HG02973 (cell line): ENCODE results near the gene SLC9B1.
A peak's percentile ranks its signal among the peaks of the same experiment; 100 is the strongest.
"Not testable (repeated sequence)": the region's sequence is repeated elsewhere in the genome, so short reads cannot be mapped to it uniquely, and the experiment has no call there.

Experiments used
- ATAC-seq: cut with Tn5 transposase; IDR thresholded peaks from one replicate; pipeline ENCODE4 v1.9.1; 2021; ENCODE audit warnings: moderate library complexity; ENCODE audit not compliant: unreplicated experiment

SLC9B1 gene

DNA sequence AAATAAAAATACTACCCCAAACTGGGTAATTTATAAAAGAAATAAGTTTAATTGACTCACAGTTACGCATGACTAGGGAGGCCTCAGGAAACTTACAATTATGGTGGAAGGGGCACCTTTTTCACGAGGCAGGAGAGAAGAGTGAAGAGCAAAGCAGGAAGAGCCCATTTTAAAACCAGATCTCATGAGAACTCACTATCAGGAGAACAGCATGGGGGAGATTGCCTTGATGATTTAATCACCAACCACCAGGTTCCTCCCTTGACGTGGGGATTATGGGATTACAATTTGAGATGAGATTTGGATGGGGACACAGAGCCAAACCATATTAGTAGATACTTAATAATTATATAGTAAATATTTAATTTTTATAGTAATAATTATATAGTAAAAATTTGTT, 140.6 kb downstream of the SLC9B1 start:
- ATAC-seq = no peak

DNA sequence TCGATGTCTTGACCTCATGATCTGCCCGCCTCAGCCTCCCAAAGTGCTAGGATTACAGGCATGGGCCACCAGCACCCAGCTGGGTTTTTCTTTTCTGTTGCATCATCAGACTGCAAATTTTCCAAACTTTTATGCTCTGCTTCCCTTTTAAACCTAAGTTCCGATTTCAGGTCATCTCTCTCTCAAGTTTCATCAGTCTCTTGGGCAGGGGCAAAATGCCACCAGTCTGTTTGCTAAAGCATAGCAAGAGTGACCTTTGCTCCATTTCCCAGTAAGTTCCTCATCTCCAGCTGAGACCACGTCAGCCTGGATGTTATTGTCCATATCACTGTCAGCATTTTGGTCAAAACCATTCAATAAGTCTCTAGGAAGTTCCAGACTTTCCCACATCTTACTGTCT, 141.2 kb downstream of the SLC9B1 start:
- ATAC-seq = not testable (repeated sequence)

DNA sequence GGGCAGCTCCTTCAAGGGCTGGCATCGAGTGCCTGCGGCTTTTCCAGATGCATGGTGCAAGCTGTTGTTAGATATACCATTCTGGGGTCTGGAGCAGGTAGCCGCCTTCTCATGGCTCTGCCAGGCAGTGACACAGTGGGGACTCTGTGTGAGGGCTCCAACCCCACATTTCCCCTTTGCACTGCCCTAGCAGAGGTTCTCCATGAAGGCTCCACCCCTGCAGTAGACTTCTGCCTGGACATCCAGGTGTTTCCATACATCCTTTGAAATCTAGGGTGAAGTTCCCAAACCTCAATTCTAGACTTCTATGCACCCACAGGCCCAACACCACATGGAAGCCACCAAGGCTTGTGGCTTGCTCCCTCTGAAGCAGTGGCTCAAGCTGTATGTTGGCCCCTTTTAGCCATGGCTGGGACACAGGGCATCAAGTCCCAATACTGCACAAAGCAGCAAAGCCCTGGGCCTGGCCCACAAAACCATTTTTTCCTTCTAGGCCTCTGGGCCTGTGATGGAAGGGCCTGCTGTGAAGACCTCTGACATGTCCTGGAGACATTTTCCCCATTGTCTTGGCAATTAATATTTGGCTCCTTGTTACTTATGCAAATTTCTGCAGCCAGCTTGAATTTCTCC, 141.9 kb downstream of the SLC9B1 start:
- not testable (repeated sequence) for ATAC-seq

DNA sequence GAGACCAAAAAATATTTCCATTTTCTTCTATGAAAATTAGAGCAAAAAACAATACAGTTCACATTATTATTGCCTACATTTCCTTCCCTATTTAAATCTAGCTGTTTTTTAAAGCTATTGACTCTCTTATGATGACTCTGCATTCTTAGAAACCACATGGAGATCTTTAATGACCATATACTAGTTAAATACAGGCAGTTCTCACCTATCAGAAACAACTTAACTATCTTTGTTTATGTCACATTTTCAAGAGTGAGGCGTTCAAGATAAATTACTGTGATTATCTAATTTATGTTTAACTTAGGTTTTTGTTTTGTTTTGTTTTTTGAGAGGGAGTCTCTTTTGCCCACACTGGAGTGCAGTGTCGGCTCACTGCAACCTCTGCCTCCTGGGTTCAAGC, 147.7 kb downstream of the SLC9B1 start:
- no peak for ATAC-seq

DNA sequence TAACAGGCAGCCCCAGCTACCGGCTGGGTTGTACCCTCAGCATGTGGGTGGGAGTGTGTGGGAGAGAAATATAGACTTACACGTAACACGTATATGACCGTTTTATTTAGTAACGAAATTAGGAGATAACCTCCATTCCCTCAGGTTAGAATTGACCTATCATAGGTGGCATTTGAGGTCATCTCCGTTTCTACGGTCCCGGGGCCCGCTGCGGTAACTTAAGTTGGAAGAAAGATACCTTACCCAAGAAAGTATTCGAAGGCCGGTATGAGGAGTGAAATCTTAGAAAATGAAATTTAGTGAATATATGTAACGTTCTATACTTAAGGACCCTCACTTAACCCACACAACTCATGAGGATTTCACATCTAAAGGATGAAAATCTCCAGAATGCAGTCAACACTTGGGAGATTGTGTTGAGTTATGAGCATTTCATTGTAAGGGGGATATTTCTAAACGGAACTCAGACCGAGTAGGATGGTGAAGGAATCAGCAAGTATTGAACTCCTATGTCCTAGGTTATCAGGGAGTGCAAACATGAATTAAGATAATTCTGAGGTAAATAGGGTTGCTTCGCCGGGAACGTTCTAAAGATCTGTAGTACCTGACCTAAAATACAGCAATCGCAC, 149.8 kb downstream of the SLC9B1 start:
- ATAC-seq = peak; percentile 22

DNA sequence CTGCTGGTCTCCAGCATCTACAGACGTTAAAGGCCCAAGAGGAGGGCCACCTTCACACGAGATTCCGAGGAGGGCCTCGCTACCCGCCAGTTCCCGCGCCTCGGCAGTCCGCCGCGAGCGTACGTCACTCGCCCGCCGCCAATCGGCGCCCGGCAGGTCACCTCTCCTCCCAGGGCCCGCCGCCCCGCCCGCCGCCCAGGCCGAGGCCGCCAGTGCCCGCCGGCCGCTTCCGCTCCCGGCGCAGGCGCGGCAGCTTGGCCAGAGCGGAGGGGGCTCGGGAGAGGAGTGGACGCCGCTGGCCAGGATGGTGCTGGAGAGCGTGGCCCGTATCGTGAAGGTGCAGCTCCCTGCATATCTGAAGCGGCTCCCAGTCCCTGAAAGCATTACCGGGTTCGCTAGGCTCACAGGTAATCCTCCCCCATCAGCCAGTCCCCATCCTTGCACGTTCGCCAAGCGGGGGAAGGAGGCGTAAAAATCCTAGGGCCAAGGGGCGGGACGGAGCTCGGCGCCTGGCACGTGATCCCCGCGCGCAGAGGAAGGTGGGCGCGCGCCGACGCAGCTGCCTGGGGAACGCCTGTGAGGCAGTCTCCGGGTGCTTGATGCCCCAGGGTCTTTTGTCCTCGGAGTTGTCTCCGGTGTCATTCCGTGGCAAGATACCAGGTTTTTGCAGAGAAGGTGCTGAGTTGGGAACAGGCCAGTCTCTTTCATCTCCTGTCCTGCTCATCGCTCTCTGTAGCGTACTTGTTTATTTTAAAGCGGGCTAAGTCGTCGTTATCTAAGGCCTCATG, 150.5 kb downstream of the SLC9B1 start, which contains the start of gene CISD2:
Gene CISD2, plus strand, starts transcription at position 212 of the 788 bp plus-strand sequence. Its CDS starts 93 bp downstream, at position 305.
- peak; percentile 83 for ATAC-seq

DNA sequence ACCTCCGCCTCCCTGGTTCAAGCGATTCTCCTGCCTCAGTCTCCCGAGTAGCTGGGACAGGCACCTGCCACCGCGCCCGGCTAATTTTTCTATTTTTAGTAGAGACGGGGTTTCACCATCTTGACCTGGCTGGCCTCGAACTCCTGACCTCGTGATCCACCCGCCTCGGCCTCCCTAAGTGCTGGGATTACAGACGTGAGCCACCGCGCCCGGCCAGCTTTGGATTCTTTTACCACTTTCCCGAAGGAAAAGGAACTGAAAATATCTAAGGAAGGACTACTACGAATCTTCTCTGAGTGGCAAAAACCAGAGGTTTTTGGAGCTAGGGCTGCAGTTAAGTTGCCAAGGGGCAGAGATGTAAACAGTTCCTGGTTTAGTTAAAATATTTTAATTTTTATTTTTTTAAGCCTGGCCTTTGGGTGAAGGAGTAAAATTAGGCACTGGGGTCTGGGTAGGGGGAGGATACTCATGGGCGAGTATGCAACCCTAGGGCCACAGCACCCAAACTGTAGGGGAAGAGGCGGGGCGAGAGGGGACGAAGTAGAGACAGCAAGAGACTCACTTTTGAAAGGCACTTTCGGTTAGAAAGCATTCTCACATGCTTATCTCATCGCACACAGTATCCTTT, 151.2 kb downstream of the SLC9B1 start:
- ATAC-seq = no peak

DNA sequence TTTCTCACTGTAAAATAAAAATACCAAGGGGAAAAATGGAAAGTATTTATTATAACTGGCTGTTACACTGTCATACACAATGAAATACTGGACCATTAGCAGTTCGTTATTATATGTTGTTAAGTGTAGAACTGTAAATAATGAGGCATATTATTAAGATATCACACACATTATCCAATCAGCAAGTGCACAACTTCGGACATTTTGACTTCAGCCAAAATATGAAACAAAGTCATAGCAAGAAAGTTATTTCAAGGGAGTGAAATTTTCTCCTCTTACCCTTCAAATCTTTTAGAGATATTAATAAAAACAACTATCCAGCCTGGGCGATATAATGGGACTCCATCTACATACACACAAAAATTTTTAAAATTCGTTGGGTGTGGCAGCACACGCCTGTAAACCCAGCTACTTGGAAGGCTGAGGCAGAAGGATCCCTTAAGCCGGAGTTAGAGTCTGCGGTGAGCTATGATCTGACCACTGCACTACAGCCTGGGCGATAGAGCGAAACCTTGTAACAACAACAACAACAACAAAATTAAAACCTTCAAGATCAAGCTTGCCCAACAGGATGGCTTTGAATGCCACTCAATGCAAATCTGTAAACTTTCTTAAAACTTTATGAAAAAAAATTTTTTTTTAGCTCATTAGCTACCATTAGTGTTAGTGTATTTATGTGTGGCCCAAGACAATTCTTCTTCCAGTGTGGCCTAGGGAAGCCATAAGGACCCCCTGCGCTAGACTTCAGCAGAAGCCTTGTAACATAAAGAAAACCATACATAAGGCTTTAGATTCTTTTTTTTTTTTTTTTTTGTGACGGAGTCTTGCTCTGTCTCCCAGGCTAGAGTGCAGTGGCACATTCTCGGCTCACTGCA, 152.0 kb downstream of the SLC9B1 start:
- no peak for ATAC-seq

DNA sequence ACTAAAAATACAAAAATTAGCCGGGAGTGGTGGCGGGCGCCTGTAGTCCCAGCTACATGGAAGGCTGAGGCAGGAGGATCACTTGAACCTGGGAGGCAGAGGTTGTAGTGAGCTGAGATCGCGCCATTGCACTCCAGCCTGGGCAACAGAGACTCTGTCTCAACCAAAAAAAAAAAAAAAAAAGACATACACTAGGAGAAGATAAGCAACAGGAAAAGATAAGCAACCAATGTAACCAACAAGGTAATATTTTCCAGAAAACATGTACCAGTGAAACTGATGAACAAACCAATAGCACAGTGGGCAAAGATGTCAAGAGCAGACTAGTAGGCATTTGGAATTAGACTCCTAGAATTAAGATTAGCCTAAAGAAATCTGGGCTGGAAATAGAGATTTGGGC, 154.2 kb downstream of the SLC9B1 start:
- not testable (repeated sequence) for ATAC-seq

DNA sequence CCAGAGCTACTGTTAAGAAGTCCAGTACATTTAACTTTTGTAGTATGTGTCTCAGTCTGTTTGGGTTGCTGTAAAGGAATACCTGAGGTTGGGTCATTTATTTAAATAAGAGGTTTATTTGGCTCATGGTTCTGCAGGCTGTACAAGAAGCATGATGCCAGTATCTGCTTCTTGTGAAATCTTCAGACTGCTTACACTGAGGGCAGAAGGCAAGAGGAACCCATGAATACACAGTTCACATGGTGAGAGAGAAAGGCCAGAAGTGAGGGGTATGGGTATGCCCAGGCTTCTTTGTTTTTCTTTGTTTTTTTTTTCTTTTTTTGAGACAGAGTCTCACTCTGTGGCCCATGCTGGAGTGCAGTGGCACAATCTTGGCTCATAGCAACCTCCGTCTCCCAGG, 156.8 kb downstream of the SLC9B1 start:
- no peak for ATAC-seq

DNA sequence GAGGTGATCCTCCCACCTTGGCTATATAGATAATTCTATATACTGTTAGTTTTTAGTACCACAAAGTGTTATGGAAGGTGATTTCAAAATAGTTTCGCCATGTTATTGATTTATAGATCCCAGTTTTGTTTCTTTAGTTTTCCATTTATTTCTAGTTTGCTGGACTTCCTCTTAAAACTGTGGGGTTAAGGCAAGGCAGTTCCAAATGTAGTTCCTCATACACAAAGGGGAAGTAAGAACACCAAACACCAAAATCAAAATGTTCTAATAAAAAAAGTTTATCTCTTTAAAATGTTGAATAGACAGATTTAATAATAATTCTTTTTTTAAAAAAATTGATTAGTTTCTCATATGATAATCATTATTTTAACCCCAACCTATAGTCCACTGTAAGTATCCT, 157.5 kb downstream of the SLC9B1 start:
- ATAC-seq = no peak

DNA sequence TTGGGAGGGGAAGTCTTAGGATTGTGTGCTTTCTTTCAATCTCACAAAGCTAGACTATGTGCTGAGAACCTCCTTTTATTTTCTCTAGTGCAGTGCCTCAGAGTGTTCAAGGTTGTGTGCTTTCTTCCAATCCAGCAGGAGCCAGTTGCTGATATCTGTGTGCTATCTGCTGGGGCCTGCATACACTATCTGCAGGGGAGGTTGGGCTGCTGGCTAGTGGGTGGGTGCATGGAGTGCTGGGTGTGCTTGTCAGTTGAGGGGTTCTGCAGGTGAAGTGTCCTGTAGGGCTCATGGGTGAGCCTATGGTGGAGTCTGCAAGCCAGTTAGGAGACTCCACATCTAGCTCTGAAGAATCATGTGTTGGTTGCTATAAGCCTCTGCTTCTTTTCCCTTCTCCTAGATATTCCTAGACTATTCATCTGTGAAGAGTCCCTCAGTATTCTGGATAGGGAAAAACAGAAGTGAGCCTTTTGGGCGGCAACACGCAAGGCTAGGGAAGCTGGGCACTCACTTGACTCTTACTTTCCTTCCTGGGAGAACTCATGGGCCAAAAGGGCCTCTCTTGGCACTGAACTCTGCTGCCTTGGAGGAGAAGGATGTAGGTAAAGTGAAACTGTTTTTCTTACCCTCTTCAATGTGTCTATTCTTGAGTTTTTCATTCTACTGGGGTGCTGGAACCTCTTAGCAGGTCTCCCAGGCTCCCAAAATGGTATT, 158.7 kb downstream of the SLC9B1 start:
- ATAC-seq = no peak

DNA sequence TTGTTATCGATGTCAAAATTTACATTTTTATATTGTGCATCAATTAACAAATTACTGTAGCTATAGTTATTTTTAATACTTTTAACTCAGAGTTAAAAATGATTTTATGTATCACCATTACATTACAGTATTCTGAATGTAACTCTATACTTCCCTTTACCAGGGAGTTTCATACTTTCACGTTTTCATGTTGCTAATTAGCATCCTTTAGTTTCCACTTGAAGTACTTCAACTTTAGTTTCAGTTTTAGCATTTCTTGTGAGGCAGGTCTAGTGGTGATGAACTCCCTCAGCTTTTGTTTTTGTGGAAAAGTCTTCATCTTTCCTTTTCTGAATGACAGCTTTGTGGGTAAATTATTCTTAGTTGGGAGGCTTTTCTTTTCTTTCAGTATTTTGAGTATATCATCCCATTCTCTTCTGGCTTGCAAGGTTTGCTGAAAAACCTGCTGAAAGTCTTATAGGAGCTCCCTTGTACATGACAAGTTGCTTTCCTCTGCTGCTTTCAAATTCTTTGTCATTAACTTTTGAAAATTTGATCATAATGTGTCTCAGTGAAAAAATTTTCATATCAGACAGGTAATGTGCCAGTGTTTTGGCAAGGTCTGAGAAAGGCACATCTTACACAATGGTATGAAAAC, 160.6 kb downstream of the SLC9B1 start:
- ATAC-seq = no peak
